HepG2 (cell line): ENCODE measurements around the gene PLD2. TPM values are rescaled to one million over a fixed set of nuclear protein-coding genes. Genes with fewer than 3 reads are reported as not detected.
A peak's percentile ranks its signal among the peaks of the same experiment; 100 is the strongest.

Source experiments
- CEBPB ChIP-seq: IDR thresholded peaks from 2 replicates; pipeline ENCODE4 v1.6.1; 2011; ENCODE audit warnings: low read depth, low read length, improper control_type of control experiment, borderline replicate concordance
- ZBTB34 ChIP-seq: sonication (generic); formaldehyde crosslinking; IDR thresholded peaks from 2 replicates; pipeline ENCODE4 v1.8.0; 2022; ENCODE audit warnings: mild to moderate bottlenecking, missing genetic modification reagents
- ZFP1 ChIP-seq: IDR thresholded peaks from 2 replicates; pipeline ENCODE4 v1.6.1; 2016
- ZNF160 ChIP-seq: sonication (generic); formaldehyde crosslinking; IDR thresholded peaks from 2 replicates; pipeline ENCODE4 v1.8.0; 2022; ENCODE audit warnings: mild to moderate bottlenecking, inconsistent platforms, missing genetic modification reagents
- ZNF616 ChIP-seq: sonication (generic); formaldehyde crosslinking; IDR thresholded peaks from 2 replicates; pipeline ENCODE4 v1.5.0; 2020; ENCODE audit warnings: low read depth, mild to moderate bottlenecking, missing genetic modification reagents
- polyA plus RNA-seq, 8 experiments: library from polyadenylated mRNA; depleted of rRNA in 3 of 8; stranded (reverse) in 7 of 8; unstranded in 1 of 8; fragments of >200 nt; fragmentation: Illumina TruSeq in 4 of 8; extraction: Trizol in 4 of 8; gene quantifications; 2 replicates each; pipeline versions ENCODE4 v1.2.1 to v1.2.3, GENCODE V29; 2011 to 2016; ENCODE audit warnings: low read depth in 4 of 8, missing spikeins in 1 of 8, mixed read lengths in 1 of 8; ENCODE audit not compliant: insufficient read depth in 1 of 8
- total RNA-seq, 5 experiments: library from RNA; depleted of rRNA; stranded (reverse); fragments of >200 nt; fragmentation: Illumina TruSeq; extraction: Trizol; gene quantifications; 2 replicates each; pipeline ENCODE4 v1.2.3, GENCODE V29; 2016; ENCODE audit warnings: low read depth in 1 of 5
- TF ChIP-seq, protein P1 (sequence below), 2 experiments: sonication (generic) in 1 of 2; formaldehyde crosslinking in 1 of 2; IDR thresholded peaks; 2 replicates each; pipeline versions ENCODE4 v1.4.0 to v1.6.1; 2018 to 2020; ENCODE audit warnings: missing genetic modification reagents in 2 of 2, borderline replicate concordance in 1 of 2, low read depth in 1 of 2, mild to moderate bottlenecking in 1 of 2, missing biosample characterization in 1 of 2
- TF ChIP-seq, protein P2 (sequence below), 2 experiments: IDR thresholded peaks; 2 replicates each; pipeline ENCODE4 v1.6.1; 2011 to 2012; ENCODE audit warnings: low read length in 2 of 2, borderline replicate concordance in 1 of 2, low read depth in 1 of 2, mild to moderate bottlenecking in 1 of 2, moderate library complexity in 1 of 2
- TF ChIP-seq, protein P3 (sequence below): sonication (generic); formaldehyde crosslinking; IDR thresholded peaks from 2 replicates; pipeline ENCODE4 v1.8.1; 2022; ENCODE audit warnings: mild to moderate bottlenecking, missing genetic modification reagents

Gene PLD2
- total and polyA plus RNA-seq, 2 of the 13 experiments (the other 11 are each of a cell fraction or from before 2014, with no cell fraction given) = 13.4 to 29.7 TPM

- TF ChIP-seq, protein P1, sequence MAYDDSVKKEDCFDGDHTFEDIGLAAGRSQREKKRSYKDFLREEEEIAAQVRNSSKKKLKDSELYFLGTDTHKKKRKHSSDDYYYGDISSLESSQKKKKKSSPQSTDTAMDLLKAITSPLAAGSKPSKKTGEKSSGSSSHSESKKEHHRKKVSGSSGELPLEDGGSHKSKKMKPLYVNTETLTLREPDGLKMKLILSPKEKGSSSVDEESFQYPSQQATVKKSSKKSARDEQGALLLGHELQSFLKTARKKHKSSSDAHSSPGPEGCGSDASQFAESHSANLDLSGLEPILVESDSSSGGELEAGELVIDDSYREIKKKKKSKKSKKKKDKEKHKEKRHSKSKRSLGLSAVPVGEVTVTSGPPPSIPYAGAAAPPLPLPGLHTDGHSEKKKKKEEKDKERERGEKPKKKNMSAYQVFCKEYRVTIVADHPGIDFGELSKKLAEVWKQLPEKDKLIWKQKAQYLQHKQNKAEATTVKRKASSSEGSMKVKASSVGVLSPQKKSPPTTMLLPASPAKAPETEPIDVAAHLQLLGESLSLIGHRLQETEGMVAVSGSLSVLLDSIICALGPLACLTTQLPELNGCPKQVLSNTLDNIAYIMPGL (CRISPR knock-in tag; IDR thresholded peaks at IDR 0.05; ENCODE audit: borderline replicate concordance in 1 of 2, low read depth in 1 of 2) = peak in 1 of 2 experiments; percentile 61; a peak in 2 of 4 replicates
- TF ChIP-seq ZBTB34 (CRISPR knock-in tag) (no peak; the same call in 1 of the 2 replicates), CEBPB (peak; percentile 24; the same call in 1 of the 2 replicates), ZNF616 (CRISPR knock-in tag) (no peak), ZFP1 (peak; percentile 72; the same call in 1 of the 2 replicates), ZNF160 (no peak)
- TF ChIP-seq, protein P2, sequence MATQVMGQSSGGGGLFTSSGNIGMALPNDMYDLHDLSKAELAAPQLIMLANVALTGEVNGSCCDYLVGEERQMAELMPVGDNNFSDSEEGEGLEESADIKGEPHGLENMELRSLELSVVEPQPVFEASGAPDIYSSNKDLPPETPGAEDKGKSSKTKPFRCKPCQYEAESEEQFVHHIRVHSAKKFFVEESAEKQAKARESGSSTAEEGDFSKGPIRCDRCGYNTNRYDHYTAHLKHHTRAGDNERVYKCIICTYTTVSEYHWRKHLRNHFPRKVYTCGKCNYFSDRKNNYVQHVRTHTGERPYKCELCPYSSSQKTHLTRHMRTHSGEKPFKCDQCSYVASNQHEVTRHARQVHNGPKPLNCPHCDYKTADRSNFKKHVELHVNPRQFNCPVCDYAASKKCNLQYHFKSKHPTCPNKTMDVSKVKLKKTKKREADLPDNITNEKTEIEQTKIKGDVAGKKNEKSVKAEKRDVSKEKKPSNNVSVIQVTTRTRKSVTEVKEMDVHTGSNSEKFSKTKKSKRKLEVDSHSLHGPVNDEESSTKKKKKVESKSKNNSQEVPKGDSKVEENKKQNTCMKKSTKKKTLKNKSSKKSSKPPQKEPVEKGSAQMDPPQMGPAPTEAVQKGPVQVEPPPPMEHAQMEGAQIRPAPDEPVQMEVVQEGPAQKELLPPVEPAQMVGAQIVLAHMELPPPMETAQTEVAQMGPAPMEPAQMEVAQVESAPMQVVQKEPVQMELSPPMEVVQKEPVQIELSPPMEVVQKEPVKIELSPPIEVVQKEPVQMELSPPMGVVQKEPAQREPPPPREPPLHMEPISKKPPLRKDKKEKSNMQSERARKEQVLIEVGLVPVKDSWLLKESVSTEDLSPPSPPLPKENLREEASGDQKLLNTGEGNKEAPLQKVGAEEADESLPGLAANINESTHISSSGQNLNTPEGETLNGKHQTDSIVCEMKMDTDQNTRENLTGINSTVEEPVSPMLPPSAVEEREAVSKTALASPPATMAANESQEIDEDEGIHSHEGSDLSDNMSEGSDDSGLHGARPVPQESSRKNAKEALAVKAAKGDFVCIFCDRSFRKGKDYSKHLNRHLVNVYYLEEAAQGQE (IDR thresholded peaks at IDR 0.05; ENCODE audit: borderline replicate concordance in 1 of 2, low read depth in 1 of 2, low read length in 2 of 2) = peak in 1 of 2 experiments; percentile 11; a peak in 1 of 4 replicates
- TF ChIP-seq, protein P3, sequence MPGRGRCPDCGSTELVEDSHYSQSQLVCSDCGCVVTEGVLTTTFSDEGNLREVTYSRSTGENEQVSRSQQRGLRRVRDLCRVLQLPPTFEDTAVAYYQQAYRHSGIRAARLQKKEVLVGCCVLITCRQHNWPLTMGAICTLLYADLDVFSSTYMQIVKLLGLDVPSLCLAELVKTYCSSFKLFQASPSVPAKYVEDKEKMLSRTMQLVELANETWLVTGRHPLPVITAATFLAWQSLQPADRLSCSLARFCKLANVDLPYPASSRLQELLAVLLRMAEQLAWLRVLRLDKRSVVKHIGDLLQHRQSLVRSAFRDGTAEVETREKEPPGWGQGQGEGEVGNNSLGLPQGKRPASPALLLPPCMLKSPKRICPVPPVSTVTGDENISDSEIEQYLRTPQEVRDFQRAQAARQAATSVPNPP (CRISPR knock-in tag) = no peak
Observed at GRCh38 chr17:4759776-4760236, 47.1 kb upstream of the PLD2 start (continued).
